SK-N-MC (cell line): ENCODE results near the gene PARP15.

ENCODE experiments used
- DNase-seq: peaks from one replicate; pipeline ENCODE4 v3.0.0-alpha.2; 2011; ENCODE audit warnings: low read depth, low spot score
- H3K27ac ChIP-seq: fragments of 200-600 bp; sonication (generic); 2 replicates; pipeline ENCODE4 v1.5.1; 2016; ENCODE audit warnings: mixed run types
- H3K36me3 ChIP-seq: fragments of 200-600 bp; sonication (generic); 2 replicates; pipeline ENCODE4 v1.6.1; 2017; ENCODE audit warnings: antibody characterized with exemption, low read length, mixed read lengths; ENCODE audit not compliant: insufficient read depth
- H3K4me3 ChIP-seq: fragments of 200-600 bp; sonication (generic); 2 replicates; pipeline ENCODE4 v1.5.1; 2016
- H3K9ac ChIP-seq: fragments of 200-600 bp; sonication (generic); 2 replicates; pipeline ENCODE4 v1.8.0; 2017; ENCODE audit warnings: mixed run types, mixed read lengths; ENCODE audit not compliant: insufficient read length
- H3K9me3 ChIP-seq: fragments of 200-600 bp; sonication (generic); 2 replicates; pipeline ENCODE4 v1.6.1; 2017; ENCODE audit warnings: low read depth, mild to moderate bottlenecking, antibody characterized with exemption, low read length, moderate library complexity, mixed read lengths
- EZH2 ChIP-seq: fragments of 200-600 bp; sonication (generic); IDR thresholded peaks from one replicate; pipeline ENCODE4 v1.6.1; 2017; ENCODE audit warnings: antibody characterized with exemption
- FOXP2 ChIP-seq: optimal IDR thresholded peaks from 2 replicates; pipeline ENCODE3; 2011; ENCODE audit warnings: mild to moderate bottlenecking, moderate library complexity; ENCODE audit not compliant: insufficient read depth; ENCODE audit errors: extremely low read length, control extremely low read depth
- POLR2AphosphoS5 ChIP-seq: IDR thresholded peaks from 2 replicates; pipeline ENCODE4 v1.6.1; 2012; ENCODE audit warnings: mild to moderate bottlenecking, low read depth, low read length, borderline replicate concordance

The PARP15 gene

DNA sequence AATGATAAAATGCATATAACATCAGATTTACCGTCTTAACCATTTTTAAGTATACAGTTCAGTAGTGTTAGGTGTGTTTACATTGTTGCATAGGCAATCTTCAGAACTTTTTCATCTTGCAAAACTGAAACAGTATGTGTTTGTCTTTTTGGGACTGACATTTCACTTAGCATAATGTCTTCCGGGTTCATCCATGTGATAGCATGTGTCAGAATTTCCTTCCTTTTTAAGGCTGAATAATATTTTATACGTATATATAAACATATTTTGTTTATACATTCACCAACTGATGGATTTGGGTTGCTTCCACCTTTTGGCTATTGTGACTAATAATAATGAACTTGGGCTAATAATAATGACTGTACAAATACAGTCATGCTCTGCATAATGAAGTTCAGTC is 3.0 kb downstream of the PARP15 start:
- H3K9me3 ChIP-seq = no peaks in the 10 kb centered on the region; the same call in 1 of the 2 replicates
- H3K27ac ChIP-seq = no peak overlapping the region
- TF ChIP-seq EZH2 (no peak), FOXP2 (no peak), POLR2AphosphoS5 (no peak)

DNA sequence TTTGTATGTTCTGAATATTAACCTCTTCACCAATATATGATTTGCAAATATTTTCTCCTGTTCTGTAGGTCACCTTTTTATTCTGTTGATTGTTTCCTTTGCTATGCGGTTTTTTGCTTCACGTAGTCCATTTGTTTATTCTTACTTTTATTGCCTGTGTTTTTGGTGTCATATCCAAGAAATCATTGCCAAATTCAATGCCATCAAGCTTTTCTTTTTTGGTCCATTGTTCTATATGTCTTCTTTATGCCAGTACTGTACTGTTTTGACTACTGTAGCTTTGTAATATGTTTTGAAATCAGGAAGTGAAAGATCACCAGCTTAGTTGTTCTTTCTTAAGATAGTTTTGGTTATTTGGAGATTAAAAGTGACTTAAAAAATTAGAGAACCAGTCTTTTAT is 4.2 kb downstream of the PARP15 start:
- no peaks in the 10 kb centered on the region for H3K36me3 ChIP-seq
- TF ChIP-seq EZH2 (no peak), FOXP2 (no peak), POLR2AphosphoS5 (no peak)
- DNase-seq = no peak
- H3K4me3 ChIP-seq = no peak overlapping the region
- no peak overlapping the region for H3K9ac ChIP-seq
- no peaks in the 10 kb centered on the region; the same call in 1 of the 2 replicates for H3K9me3 ChIP-seq
- no peak overlapping the region for H3K27ac ChIP-seq

More for the DNA sequence above, 3.0 kb downstream of the PARP15 start:
- Histone ChIP-seq H3K9ac (no peak overlapping the region), H3K36me3 (no peaks in the 10 kb centered on the region), H3K4me3 (no peak overlapping the region)
- no peak for DNase-seq

DNA sequence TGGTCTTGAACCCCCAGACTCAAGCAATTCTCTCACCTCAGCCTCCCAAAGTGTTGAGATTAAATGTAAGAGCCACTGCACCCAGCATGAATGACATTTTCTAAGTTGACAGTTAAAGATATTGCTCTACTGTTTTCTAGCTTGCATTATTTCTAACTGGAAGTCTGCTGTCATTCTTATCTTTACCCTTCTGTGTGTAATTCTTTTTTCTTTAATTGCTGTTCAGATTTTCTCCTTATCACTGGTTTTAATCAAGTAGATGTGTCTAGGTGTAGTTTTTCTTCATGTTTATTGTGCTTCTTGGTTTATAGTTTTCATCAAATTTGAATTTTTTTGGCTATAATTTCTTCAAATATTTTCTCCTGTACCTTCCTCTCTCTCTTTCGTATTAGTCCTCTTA is 4.9 kb downstream of the PARP15 start:
- Histone ChIP-seq H3K36me3 (no peaks in the 10 kb centered on the region), H3K4me3 (no peak overlapping the region), H3K9me3 (no peaks in the 10 kb centered on the region; the same call in 1 of the 2 replicates), H3K27ac (no peak overlapping the region), H3K9ac (no peak overlapping the region)
- DNase-seq = no peak
- no peak for TF ChIP-seq FOXP2

DNA sequence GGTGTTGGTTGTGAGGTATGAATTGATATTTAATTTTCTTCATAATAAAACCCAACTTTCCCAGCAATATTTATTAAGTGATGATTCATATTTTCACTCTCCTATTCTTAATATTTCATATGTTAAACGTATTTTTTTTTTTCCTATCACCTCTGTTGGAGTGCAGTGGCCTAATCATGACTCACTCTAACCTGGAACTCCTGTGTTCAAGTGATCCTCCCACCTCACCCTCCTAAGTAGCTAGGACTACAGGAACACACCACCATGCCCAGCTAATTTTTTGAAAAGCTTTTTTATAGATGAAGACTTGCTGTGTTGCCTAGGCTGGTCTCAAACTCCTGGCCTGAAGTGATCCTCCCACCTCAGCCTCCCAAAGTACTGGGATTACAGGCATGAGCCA is 8.6 kb downstream of the PARP15 start:
- TF ChIP-seq EZH2 (no peak), FOXP2 (no peak), POLR2AphosphoS5 (no peak)
- Histone ChIP-seq H3K9ac (no peak overlapping the region), H3K36me3 (no peaks in the 10 kb centered on the region), H3K27ac (no peak overlapping the region), H3K9me3 (no peaks in the 10 kb centered on the region; the same call in 1 of the 2 replicates), H3K4me3 (no peak overlapping the region)
- DNase-seq = no peak

DNA sequence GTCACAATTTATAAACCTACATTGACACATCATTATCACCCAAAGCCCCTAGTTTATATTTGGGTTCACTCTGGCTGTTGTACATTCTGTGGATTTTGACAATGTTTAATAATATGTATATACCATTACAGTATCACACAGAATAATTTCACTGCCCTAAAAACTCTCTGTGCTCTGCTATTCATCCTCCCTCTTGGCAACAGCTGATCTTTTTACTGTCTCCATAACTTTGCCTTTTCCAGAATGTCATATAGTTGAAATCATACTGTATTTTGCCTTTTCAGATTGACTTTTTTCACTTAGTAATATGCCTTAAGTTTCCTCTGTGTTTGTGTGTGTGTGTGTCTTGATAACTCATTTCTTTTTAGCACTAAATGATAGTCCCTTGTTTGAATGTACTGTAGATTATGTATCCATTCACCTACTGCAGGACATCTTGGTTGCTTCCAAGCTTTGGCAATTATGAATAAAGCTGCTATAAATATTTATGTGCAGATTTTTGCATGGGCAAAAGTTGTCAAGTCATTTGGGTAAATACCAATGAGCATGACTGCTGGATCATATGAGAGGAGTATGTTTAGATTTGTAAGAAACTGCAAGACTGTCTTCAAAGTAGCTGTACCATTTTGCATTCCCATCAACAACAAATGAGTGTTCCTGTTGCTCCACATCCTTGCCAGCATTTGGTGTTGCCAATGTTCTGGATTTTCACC is 9.5 kb downstream of the PARP15 start:
- Histone ChIP-seq H3K9ac (no peak overlapping the region), H3K36me3 (no peaks in the 10 kb centered on the region), H3K27ac (no peak overlapping the region), H3K9me3 (no peaks in the 10 kb centered on the region; the same call in 1 of the 2 replicates), H3K4me3 (no peak overlapping the region)
- no peak for DNase-seq
- TF ChIP-seq POLR2AphosphoS5 (no peak), EZH2 (no peak), FOXP2 (no peak)

DNA sequence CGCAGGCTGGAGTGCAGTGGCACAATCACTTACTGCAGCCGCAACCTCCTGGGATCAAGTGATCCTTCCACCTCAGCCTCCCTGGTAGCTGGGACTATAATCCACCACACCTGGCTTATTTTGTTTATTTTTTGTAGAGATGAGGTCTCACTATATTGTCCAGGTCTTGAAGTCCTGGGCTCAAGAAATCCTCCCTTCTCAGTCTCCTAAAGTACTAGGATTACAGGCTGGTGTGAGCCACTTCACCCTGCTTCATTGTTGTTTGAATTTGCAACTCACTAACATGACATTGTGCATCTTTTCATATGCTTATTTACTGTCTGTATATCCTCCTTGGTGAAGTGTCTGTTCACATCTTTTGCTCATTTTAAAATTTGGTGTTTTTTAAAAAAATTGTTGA is 10.1 kb downstream of the PARP15 start:
- Histone ChIP-seq H3K9me3 (no peaks in the 10 kb centered on the region), H3K36me3 (no peaks in the 10 kb centered on the region), H3K27ac (no peak overlapping the region), H3K4me3 (no peak overlapping the region), H3K9ac (no peak overlapping the region)
- TF ChIP-seq FOXP2 (no peak), POLR2AphosphoS5 (no peak), EZH2 (no peak)
- no peak for DNase-seq

DNA sequence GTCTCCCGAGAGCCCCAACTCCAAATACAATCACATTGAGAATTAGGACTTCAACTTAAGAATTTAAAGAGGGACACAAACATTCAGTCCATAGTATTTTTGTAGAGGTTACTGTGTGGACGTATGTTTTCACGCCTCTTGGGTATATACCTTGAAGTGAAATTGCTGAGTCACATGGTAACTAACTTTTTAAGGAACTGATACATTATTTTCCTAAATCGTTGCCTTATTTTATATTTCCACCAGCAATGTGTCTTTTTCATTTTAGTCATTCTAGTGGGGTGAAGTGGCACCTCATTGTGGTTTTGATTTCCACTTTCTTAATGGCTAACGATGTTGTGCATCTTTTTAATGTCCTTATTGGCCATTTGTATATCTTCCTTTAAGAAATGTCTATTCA is 11.8 kb downstream of the PARP15 start:
- Histone ChIP-seq H3K36me3 (no peaks in the 10 kb centered on the region), H3K4me3 (no peak overlapping the region), H3K9ac (no peak overlapping the region), H3K27ac (no peak overlapping the region), H3K9me3 (no peaks in the 10 kb centered on the region)
- DNase-seq = no peak
- TF ChIP-seq EZH2 (no peak), POLR2AphosphoS5 (no peak), FOXP2 (no peak)

DNA sequence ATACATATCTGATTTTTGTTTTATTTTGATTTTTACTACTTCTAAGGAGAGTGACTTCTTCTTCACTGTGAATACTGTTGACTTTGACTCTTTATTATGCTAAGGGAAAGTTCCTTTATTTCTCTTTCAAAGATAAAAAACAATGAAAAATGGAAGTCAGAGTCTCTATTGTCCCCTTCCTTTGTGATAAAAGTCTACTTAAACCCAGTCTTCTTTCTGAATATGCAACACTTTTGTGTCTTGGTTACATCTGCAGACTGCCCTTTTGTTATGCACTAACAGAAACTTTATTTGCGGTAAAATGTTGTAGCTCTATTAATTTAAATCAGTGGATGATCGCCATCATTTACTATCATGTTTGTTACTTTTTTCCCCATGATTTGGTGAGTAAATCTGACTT is 13.2 kb downstream of the PARP15 start:
- no peak overlapping the region for H3K27ac ChIP-seq
- H3K4me3 ChIP-seq = no peak overlapping the region
- DNase-seq = no peak
- no peaks in the 10 kb centered on the region for H3K36me3 ChIP-seq
- H3K9ac ChIP-seq = no peak overlapping the region
- no peak for TF ChIP-seq FOXP2
- no peak for TF ChIP-seq POLR2AphosphoS5
- TF ChIP-seq EZH2 = no peak
- H3K9me3 ChIP-seq = no peaks in the 10 kb centered on the region

DNA sequence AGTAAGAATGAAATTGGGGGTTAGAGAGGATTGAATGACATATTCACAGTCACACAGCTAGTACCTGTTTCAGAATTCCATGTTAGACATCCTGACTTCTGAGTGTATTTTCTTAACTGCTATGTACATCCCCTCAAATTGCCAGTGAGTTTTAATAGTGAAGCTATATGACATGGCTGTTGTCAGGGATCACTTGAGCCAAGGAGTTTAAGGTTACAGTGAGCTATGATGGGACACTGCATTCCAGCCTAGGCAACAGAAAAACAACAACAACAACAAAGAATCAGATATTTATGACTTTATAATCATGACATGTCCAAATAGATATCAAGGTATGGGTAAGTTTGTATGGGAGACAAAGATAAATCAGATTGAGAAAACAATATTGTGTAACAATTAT is 16.6 kb downstream of the PARP15 start:
- H3K27ac ChIP-seq = no peak overlapping the region
- no peaks in the 10 kb centered on the region for H3K9me3 ChIP-seq
- H3K9ac ChIP-seq = no peak overlapping the region
- TF ChIP-seq FOXP2 (no peak), EZH2 (no peak), POLR2AphosphoS5 (no peak)
- no peak overlapping the region for H3K4me3 ChIP-seq
- DNase-seq = no peak
- no peaks in the 10 kb centered on the region for H3K36me3 ChIP-seq
